IPS DF 4.7 (cell line): ENCODE data around the gene MBD4.

Experiments
- DNase-seq: peaks from one replicate; pipeline ENCODE4 v3.0.0-alpha.2; 2013; ENCODE audit warnings: low spot score; ENCODE audit errors: extremely low read depth

Gene MBD4

GRCh38 chr3:129463094-129463493 is 23.3 kb upstream of the MBD4 start:
- no peak for DNase-seq

GRCh38 chr3:129462361-129462968 is 22.7 kb upstream of the MBD4 start:
- DNase-seq = no peak

DNA sequence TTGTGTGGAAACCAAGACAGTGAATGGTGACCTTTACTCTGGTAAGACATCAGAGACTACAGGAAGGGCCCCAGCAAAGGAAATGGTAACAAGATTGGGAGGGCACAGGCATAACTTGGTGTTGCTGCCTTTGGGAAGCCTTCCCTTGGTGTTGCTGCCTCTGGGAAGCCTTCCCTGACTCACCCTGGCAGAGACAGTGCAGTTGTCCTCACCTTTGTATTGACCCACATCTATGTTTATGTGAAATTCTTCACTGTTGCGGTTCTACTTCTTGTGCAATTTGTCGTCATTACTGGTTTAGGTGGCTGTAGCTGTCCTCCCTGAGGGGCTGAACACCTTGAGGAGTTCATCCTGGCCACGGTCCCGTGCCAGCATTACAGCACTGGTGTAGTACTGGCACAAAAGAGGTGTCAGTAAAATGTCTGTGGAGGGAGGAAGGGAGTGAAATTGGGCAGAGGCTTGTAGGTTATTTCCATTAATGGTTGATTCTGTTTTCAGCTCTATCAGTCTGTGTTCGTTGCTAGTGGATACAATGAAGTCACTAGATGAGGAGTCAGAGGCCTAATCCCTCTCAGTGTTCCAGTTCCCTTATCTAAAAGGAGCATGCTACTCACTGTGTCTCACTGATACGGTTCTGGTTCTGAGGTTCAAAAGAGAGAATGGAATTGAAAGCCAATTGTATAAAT is 21.9 kb upstream of the MBD4 start:
- no peak for DNase-seq

DNA sequence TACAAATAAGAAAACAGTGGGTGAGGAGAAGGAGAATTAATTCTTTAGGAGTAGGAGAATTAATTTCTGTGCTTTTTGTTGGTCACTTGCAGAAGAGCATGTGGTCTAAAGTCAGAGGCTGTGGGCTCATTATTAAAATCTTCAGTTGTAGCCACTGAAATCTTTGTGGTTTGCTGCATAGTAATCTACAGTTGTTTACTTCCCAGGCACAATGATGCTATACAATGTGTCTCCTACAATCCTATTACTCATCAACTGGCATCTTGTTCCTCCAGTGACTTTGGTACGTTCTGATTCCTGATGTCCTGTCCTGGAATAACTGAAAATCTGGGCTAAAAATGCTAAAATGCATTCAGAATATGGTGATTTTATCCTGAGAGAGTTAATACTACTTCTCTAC is 21.3 kb upstream of the MBD4 start:
- no peak for DNase-seq

DNA sequence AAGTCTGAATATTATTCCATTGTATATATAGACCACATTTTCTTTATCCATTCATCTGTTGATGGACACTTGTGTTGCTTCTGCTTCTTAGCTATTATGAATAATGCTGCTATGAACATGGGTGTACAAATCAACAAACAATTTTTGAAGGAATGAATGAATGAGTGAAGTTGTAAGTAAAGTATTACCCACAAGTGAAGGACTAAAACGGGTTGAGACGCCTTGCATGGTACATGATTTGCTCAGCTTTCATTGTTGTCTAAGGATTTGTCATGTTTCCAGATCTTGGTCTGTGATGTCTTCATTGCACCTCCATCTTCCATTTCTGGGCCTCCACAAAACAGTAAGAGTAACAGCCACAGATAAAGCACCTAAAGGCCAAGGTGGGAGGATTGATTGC is 20.8 kb upstream of the MBD4 start:
- DNase-seq = no peak

DNA sequence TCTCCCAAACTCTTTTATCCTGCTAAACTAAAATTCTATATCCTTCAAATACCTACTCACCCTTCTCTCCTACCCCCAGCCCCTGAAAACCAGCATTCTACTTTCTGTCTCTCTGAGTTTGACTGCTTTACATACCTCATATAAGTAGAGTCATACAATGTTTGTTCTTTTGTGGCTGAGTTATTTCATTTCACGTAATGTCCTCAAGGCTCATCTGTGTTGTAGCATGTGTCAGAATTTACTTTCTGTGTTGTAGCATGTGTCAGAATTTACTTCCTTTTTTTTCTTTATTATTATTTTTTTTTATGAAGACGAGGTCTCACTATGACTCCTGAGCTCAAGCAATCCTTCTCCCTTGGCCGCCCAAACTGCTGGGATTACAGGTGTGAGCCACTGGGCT is 20.4 kb upstream of the MBD4 start:
- DNase-seq = no peak

DNA sequence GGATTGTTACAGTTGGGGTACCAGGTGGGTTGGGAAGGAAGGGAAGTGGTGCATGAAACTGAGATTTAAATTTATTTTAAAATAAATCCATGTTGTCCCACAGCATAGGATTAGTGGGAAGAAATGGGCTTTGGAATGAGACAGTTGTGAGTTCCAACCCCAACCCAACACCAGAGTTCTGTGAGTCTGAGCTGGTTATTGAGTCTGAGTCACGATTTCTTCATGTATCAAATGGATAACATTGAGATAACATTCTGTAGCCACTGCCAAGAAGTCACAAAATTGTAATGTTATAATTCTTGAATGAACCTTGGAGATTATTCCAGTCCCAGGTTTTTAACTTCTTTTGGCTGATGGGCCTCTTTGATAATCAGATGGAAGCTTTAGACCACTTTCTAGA is 14.0 kb upstream of the MBD4 start:
- DNase-seq = no peak

GRCh38 chr3:129449279-129450115 is 9.7 kb upstream of the MBD4 start:
- DNase-seq = no peak

- DNase-seq = no peak
Observed at GRCh38 chr3:129448186-129448895, 8.6 kb upstream of the MBD4 start.

DNA sequence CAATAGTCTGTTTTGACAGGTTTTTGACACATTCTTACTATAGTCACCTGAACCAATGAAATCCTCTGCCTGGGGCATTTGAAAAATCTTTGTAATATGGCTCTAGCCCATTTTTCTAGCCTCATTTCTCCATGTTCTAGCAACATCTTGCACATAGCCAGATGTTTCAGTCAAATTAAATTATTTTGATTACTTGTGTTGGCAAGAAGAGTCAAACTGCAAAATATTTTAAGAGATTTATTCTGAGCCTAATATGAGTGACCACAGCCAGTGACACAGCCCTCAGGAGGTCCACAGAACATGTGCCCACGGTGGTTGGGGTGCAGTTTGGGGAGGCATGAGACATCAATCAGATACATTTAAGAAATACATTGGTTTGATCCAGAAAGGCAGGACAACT is 7.2 kb upstream of the MBD4 start:
- DNase-seq = no peak

GRCh38 chr3:129445471-129445870 is 5.7 kb upstream of the MBD4 start:
- DNase-seq = no peak

DNA sequence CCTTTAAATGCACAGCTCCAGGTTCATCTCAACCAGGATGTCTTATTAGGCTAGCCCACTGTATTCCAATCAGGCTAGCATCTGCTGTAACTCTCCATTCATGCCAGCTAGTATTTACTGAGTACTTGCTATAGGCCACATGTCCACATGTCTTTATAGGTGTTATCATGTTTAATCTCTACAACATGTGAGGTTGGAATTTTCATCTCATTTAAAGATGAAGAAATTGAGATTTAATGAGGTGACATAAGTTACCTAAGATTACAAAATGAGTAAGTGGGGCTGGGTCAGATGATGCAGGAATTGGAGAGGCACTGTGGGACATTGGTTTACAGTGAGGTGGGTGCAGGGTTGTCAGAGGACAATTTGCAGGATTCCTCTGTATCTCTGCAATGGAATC is 3.2 kb upstream of the MBD4 start:
- no peak for DNase-seq

DNA sequence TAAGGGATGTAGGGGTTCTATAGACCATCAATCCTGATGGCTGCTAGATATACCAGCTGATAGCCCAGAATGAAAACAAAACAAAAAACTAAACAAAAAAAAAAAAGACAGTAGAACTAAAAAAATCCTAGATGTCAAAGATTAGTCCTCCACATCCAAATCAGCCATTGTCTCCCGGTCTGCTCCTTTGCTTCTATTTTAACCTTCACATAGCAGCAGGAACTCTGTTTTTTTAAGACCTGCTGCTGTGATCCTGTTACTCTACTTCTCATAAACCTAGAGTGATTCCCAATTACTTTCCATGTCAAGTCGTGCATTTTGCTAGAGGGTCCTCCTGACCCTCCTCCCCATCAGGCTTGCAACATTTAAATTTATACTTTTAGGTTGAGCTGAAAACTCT is 2.7 kb upstream of the MBD4 start:
- DNase-seq = no peak

- DNase-seq = no peak
Observed at GRCh38 chr3:129441782-129442181, 2.0 kb upstream of the MBD4 start.

GRCh38 chr3:129441215-129441614 is 1.5 kb upstream of the MBD4 start:
- DNase-seq = no peak

- DNase-seq = no peak
Observed at GRCh38 chr3:129440618-129441190, 956 bp upstream of the MBD4 start.

DNA sequence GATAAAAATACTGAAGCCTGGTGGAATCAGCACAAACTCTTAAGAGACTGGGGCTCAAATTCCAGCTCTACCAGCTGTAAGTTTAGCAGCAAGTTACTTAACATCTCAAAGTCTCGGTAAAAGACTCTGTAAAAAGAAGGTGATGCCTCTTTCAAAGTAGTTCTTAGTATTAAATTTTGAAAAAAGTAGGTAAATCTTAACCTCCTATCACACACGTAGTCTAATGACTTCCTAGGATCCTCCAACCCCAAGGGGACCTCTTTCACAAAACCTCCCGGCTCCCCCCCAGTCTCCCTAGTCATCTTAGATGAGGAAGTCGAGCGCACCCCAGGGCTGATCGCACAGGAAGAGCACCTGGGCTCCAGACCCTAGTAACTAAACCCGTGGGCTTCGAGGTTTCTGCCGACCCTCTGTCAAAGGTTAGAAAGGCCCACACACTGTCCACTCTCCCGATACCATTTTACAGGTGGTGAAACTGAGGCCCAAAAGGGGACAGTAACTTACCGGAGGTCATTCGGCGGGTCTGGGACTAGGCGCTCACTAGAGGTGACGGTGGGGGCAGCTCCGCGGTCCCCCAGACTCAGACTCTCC is 427 bp downstream of the MBD4 start:
- no peak for DNase-seq

- no peak for DNase-seq
Observed at GRCh38 chr3:129435367-129435766, 4.4 kb downstream of the MBD4 start.

- DNase-seq = no peak
Observed at GRCh38 chr3:129434140-129434539, 5.6 kb downstream of the MBD4 start.

DNA sequence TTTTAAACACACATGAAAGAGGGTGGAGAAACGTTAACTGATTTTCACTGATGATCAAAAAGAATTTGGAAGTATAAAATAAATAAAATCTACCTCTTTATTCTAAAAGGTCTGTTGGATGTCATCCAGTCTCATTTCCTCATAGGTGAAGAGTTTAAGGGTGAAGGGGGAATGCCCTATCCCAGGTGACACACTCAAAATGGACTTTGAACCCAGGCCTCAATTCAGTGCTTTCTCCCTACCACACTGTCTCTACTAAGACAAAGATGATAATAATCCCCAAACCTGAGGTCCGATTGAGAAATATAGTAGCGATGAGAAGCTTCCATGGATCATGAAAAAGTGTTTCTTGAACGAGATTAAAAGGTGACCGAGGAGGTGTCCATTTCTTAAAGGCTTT is 6.2 kb downstream of the MBD4 start:
- DNase-seq = no peak

GRCh38 chr3:129432671-129433070 is 7.1 kb downstream of the MBD4 start:
- DNase-seq = no peak
